HG03060 (cell line): ENCODE data around the gene HP1BP3.
"Not testable (repeated sequence)": the region's sequence is repeated elsewhere in the genome, so short reads cannot be mapped to it uniquely, and the experiment has no call there.

Source experiments
- ATAC-seq: cut with Tn5 transposase; IDR thresholded peaks from one replicate; pipeline ENCODE4 v1.9.1; 2021; ENCODE audit warnings: low read depth, moderate number of reproducible peaks; ENCODE audit not compliant: unreplicated experiment

Gene HP1BP3

DNA sequence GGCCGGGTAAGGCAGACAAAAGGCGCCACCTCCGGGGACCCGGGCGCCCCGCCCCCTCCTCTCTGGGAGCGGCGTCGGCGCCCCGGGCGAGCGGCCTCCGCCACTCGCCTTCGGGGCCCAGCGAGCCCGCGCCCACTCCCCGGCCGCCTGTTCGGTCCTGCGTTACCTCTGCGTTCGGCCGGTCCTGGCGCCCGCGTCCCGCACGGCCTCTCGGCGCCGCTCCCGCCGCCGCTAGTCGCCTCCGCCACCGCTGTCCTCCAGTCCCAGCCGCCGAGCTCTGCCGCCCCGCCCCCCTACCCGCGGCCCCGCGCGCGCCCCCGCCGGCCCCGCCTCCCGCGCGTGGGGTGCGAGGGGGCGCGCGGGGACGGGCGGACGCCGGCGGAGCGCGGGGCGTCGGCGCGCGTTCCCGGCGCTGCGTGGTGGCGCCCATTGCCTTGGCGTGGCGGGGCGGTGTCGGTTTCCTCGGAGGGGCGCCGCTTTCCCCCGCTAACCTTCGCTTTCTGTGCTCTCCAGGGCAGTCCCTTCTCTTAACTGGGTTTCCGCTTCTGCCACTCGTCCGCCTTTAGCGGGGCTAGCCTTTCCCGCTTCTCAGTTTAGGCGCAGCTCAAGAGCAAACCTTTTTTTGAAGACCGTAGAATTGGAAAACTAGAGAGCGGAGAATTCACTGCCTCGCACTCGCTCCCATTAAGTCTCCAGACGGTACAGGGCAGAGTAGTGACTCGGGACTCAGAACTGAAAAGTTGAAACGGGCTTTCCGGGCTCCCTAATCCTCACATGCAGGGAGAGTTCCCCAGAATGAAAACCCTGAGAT, at the start of gene HP1BP3:
Gene HP1BP3, minus strand, starts transcription at position 279 of the 811 bp plus-strand sequence. CDS start 6,867 bp downstream, outside the sequence.
- ATAC-seq: peak; percentile 11

DNA sequence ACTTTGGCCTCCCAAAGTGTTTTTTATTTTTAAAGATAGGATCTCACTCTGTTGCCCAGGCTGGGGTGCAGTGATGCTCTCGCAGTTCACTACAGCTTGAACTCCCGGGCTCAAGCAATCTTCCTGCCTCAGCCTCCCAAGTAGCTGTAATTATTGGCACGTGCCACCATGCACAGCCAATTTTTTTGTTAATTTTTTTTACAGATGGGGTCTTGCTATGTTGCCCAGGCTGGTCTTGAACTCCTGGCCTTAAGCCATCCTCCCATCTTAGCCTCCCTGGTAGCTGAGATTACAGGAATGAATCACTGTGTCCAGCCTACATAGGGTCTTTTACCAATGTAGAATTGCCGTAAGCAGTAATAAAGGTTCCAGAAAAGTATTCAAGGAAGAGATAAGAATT, 49.1 kb upstream of the HP1BP3 start:
- no peak for ATAC-seq

GRCh38 chr1:20834780-20835179, 47.7 kb upstream of the HP1BP3 start:
- no peak for ATAC-seq

DNA sequence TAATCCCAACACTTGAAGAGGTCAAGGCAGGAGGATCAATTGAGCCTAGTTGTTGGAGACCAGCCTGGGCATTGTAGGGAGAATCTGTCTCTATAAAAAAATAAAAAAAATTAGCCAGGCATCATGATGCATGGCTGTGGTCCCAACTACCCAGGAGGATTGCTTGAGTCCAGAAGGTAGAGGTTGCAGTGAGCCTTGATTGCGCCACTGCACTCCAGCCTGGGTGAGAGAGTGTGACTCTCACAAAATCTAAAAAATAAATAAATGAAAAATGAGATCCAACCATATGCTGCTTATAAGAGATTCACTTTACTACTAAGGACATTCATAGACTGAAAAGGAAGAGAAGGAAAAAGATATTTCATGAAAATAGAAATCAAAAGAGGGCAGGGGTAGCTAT, 47.1 kb upstream of the HP1BP3 start:
- ATAC-seq: no peak

- no peak for ATAC-seq
Measured at GRCh38 chr1:20830378-20830777, 43.3 kb upstream of the HP1BP3 start.

- ATAC-seq: no peak
Measured at GRCh38 chr1:20829946-20830345, 42.8 kb upstream of the HP1BP3 start.

DNA sequence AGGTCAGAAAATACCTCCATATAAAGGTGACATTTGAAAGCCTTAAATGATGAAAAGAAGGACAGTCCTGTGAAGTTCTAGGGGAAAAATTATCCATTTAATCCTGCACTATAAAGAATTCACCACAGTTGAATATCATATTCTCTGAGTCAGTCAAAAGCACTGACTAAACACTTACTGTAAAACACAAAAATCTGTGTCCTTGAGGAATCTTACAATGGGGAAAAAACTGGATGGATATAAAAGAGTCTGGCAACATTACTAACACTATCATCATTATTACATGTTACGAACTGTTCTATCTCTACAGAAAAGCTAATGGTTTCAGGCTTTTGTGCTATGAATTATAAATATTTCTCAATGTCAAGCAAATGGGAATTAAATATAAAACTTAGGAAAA, 42.4 kb upstream of the HP1BP3 start:
- ATAC-seq: no peak

DNA sequence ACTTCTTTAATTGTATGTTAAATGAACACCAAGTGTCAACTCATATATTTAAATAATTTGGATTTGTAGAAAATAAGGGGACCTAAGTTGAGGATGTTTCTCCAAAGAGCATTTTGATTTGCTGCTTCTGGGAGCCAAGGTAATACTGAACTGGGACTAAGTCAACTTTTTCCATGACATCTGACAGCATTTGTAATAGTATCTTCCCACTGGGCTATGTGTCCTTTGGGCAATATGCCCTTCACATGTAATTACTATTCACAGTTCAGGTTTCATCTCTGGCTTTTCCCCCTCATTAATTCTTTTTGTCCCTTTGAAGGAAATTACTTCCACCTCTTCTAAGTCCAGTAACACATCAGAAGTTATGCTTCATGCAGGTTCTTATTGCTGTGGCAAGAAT, 36.7 kb upstream of the HP1BP3 start:
- ATAC-seq: no peak

GRCh38 chr1:20821466-20821865, 34.4 kb upstream of the HP1BP3 start:
- no peak for ATAC-seq

- ATAC-seq: no peak
Measured at GRCh38 chr1:20819818-20820217, 32.7 kb upstream of the HP1BP3 start.

GRCh38 chr1:20814534-20814871, 27.4 kb upstream of the HP1BP3 start:
- ATAC-seq: no peak

- ATAC-seq: no peak
Measured at GRCh38 chr1:20811916-20812315, 24.8 kb upstream of the HP1BP3 start.

- ATAC-seq: no peak
Measured at GRCh38 chr1:20793236-20793635, 6.1 kb upstream of the HP1BP3 start.

DNA sequence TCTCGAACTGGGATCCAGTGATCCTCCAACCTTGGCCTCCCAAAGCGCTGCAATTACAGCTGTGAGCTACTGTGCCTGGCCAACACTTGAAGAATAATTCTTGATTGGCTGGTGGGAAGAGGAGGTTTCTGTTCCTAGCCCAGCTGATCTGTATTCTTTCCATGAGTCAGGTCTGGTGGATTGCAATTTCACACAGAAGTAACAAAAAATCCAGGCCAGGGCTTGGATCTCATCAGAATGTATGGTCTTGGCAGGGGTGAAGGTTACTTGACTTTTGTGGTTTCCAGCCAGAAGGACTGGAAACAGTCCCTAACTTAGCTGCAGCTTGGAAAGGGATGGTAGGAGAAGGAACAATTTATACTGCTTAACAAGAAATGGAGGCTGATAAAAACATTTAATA, 5.1 kb upstream of the HP1BP3 start:
- ATAC-seq: no peak

DNA sequence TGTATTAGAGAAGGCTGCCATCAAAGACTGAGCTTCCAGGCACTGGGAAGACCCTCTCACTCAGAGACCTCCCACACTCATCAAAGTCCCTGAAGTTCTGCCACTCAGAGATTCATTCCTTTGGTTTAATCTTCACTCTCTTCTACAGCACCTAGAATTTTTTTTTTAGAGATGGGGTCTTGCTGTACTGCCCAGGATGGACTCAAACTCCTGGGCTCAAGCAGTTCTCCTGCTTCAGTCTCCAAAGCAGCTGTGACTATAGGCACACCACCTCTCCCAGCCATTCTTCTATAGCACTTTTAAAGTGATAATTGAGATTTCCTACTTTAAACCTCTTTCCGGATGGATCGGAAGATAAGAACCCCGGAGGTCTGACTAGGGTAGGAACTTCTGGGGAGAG, 3.7 kb upstream of the HP1BP3 start:
- ATAC-seq: no peak

GRCh38 chr1:20789598-20789997, 2.5 kb upstream of the HP1BP3 start:
- not testable (repeated sequence) for ATAC-seq

GRCh38 chr1:20787840-20788795, 1.0 kb upstream of the HP1BP3 start:
- ATAC-seq: no peak

DNA sequence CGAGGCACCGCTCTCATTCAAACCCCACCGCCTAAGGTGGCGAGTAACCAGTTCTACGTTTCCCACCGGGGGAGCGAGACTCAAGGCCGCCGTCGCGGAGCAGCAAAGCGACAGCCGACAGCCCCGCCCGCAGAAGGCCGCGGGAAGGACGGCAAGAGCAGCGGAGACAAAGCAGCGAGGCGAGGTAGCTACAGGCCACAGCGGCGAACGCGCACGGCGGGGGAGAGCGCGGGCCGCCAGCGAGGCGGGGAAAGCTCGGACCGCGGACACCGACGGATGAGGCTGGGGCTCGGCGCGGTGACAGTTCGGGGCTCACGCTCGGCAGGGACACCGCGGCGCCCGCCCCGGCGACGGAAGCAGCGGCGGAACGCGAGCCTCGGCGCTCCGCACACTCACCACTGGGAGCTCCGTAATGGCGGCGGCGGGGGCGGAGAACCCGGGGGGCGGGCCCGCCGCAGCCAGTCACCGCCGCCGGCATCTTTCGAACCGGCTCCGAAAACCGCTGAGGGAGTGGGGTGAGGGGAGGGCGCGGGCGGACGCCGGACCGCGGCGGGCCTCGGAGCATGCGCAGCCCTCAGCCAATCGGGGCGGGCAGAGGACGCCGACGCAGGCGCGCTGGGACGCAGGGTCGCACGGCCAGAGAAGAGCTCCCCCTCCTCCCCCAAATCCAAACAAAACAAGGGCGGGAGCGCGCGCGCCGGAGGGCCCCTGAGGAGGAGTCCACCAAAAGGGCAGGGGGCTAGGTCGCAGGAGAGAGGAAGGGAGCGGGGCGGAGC, 666 bp downstream of the HP1BP3 start:
- peak; percentile 48 for ATAC-seq

GRCh38 chr1:20785907-20786252, 1.2 kb downstream of the HP1BP3 start:
- ATAC-seq: no peak

DNA sequence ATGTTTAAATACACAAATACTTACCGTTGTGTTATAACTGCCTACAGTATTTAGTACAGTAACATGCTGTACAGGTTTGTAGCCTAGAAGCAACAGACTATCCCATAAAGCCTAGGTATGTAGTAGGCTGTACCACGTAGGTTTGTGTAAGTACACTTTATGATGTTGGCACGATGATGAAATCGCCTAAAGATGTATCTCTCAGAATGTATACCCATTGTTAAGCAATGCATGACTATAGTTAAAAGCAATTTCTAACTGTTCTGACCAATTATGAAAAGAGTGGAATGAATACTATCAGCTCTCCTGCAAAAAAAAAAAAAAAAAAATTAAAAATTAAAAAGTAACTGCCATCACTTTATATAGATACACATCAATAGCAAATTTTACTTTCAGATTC, 11.4 kb downstream of the HP1BP3 start:
- no peak for ATAC-seq

- ATAC-seq: no peak
Measured at GRCh38 chr1:20771780-20772179, 15.3 kb downstream of the HP1BP3 start.
